ENCODE data around the gene LRCH1. TPM values are rescaled to one million over a fixed set of nuclear protein-coding genes. Genes with fewer than 3 reads are reported as not detected.

The LRCH1 gene
- total and polyA plus RNA-seq, 2 of the 4 experiments (the other 2 are of a cell fraction), result 7.0 to 8.8 TPM

- Histone ChIP-seq H4K5ac (ENCODE audit: low read depth, low read length) (no peak overlapping the region), H3K56ac (ENCODE audit: extremely low read depth, insufficient read depth, low read length) (no peak overlapping the region), H3K4me2 (ENCODE audit: low read depth, low read length) (no peak overlapping the region), H4K20me1 (ENCODE audit: insufficient read depth, low read length) (peaks cover 22% of the 10 kb centered on the region), H2AFZ (replicated peaks; ENCODE audit: low read length, poor library complexity) (no peak overlapping the region), H2AK9ac (replicated peaks; ENCODE audit: low read depth, low read length, poor library complexity) (no peak overlapping the region), H3K27me3 (ENCODE audit: control insufficient read depth, insufficient read depth, low read length) (no peaks in the 10 kb centered on the region), H2BK15ac (ENCODE audit: low read depth, low read length) (no peak overlapping the region), H3K9me1 (ENCODE audit: insufficient read depth, low read length) (peaks cover 13% of the 10 kb centered on the region), H3K9ac (ENCODE audit: low read depth, low read length) (no peak overlapping the region), H3K23ac (ENCODE audit: low read depth, low read length) (no peak overlapping the region), H3K4me3 (ENCODE audit: insufficient read depth, low read depth, low read length) (no peak overlapping the region), H3K14ac (replicated peaks; ENCODE audit: low read depth, low read length) (no peak overlapping the region), H3K4ac (ENCODE audit: low read depth, low read length) (no peak overlapping the region), H3K9me3 (ENCODE audit: control insufficient read depth, insufficient read depth, low read length) (no peaks in the 10 kb centered on the region), H3K27ac (ENCODE audit: insufficient read depth, low read length) (no peak overlapping the region), H4K91ac (ENCODE audit: insufficient read depth, low read depth, low read length) (no peak overlapping the region), H4K8ac (ENCODE audit: low read depth in 2 of 2, low read length in 2 of 2) (no peak overlapping the region), H3K18ac (ENCODE audit: low read depth, low read length) (no peak overlapping the region), H2BK20ac (ENCODE audit: low read depth, low read length) (no peak overlapping the region), H3K79me1 (ENCODE audit: low read depth in 1 of 2, low read length in 2 of 2) (peaks cover 38 to 72% of the 10 kb centered on the region in 2 experiments), H3K4me1 (ENCODE audit: control insufficient read depth, insufficient read depth, low read length) (peaks cover 15% of the 10 kb centered on the region), H2BK5ac (ENCODE audit: low read depth, low read length, poor library complexity, severe bottlenecking) (no peak overlapping the region), H2AK5ac (ENCODE audit: low read depth, low read length) (no peak overlapping the region), H2BK120ac (ENCODE audit: low read depth, low read length) (no peak overlapping the region), H3K36me3 (ENCODE audit: control insufficient read depth, insufficient read depth, low read length) (no peaks in the 10 kb centered on the region)
- DNase-seq, result no peak
- dilution Hi-C loops (cut with HindIII; ENCODE audit: low sequenced_read_pairs, unreplicated experiment), result no loop called here
- TF ChIP-seq SMC3 (IDR thresholded peaks at IDR 0.05; ENCODE audit: low read depth, low read length), result no peak
- no peak for TF ChIP-seq RFX5 (IDR thresholded peaks at IDR 0.05; ENCODE audit: low read depth, low read length)
- no peak for TF ChIP-seq RCOR1 (IDR thresholded peaks at IDR 0.05; ENCODE audit: insufficient replicate concordance, low read length)
- no peak for TF ChIP-seq POLR2A (IDR thresholded peaks at IDR 0.05; ENCODE audit: low read depth, low read length)
- no peak for TF ChIP-seq MAZ (IDR thresholded peaks at IDR 0.05; ENCODE audit: borderline replicate concordance, low read depth, low read length)
- TF ChIP-seq CTCF (conservative IDR thresholded peaks at IDR 0.05; ENCODE audit: low read depth, low read length), result no peak
- TF ChIP-seq CHD1 (IDR thresholded peaks at IDR 0.05; ENCODE audit: low read depth, low read length), result no peak
- TF ChIP-seq RAD21 (IDR thresholded peaks at IDR 0.05; ENCODE audit: low read length), result no peak
- TF ChIP-seq NFE2L2 (IDR thresholded peaks at IDR 0.05; ENCODE audit: low read depth, low read length), result no peak
- TF ChIP-seq FOS (IDR thresholded peaks at IDR 0.05; ENCODE audit: low read depth, low read length), result no peak
- no peak for TF ChIP-seq MAFK (IDR thresholded peaks at IDR 0.05; ENCODE audit: low read depth, low read length)
- no peak for TF ChIP-seq MXI1 (IDR thresholded peaks at IDR 0.05; ENCODE audit: borderline replicate concordance, low read depth, low read length)
- no peak for TF ChIP-seq BHLHE40 (IDR thresholded peaks at IDR 0.05; ENCODE audit: low read depth, low read length)
- no peak for TF ChIP-seq ELK1 (IDR thresholded peaks at IDR 0.05; ENCODE audit: borderline replicate concordance, low read depth, low read length)
- TF ChIP-seq USF2 (IDR thresholded peaks at IDR 0.05; ENCODE audit: low read depth, low read length), result no peak
- TF ChIP-seq CEBPB (IDR thresholded peaks at IDR 0.05; ENCODE audit: low read depth, low read length), result no peak
- ChIA-PET CTCF (no interaction called here), POLR2A (ENCODE audit: unreplicated experiment) (no interaction called here)
- in situ Hi-C loops (cut with MboI; ENCODE audit: low sequenced_read_pairs), result no loop called here
- ATAC-seq (ENCODE audit: low read depth), result no peak
- 0% methylated on average over 1 of the region's 2 CpGs; no CpG with 5 or more reads in 1 of the 2 experiments for WGBS, 2 experiments (ENCODE audit: extremely low coverage in 2 of 2, insufficient read length in 1 of 2)
- intact Hi-C loops (cut with micrococcal nuclease), result no loop called here
- BruUV-seq (replicated peaks), result no TSS peak
Measured at GRCh38 chr13:46636451-46636850, 83.5 kb downstream of the LRCH1 start.
